ENCODE measurements around the gene TPPP.
A peak's percentile ranks its signal among the peaks of the same experiment; 100 is the strongest.

Gene TPPP

DNA sequence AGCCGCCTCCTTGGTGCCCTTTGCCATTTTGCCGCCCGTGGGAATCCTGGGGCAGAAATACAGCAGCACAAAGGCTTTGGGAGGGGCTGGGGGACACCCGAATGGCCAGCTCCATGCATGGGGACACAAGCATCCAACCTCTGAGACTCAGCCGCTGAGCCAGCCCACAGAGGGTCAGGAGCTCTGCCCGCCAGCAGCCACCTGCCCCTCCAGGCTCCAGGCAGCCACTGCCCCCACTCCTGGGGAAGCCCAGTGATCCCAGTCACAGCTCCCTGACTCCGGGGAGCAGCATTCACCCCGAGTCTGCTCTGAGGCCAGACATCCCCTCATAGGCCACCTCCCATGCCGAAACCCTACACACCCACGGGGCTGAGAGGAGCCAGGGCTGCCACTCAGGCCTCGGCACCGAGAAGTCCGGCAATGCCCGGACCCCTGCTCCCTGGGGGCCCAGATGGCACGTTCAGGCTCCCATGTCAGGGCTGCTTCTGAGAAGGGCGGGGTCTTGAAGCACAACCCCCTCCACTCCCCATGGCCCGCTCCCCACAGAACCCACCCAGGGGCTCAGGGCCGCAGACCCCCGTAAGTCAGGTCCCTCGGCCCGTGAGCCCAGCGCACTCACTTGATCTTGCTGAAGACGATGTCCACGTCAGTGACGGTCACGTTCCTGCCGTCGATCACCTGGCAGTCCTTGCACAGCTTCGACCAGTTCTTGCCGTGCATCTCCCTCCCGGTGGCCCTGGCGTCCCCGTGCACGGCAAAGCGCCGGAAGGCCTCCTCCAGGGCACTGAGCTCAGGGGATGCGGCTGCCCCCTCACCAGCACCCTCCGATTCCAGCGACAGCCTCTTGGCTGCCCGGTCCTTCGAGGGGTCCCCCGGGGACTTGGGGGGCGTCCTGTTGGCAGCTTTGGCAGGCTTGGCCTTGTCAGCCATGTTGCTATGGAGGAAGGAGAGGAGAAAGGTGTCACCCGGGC, 15.7 kb downstream of the TPPP start:
- no peak for DNase-seq (ENCODE audit: low spot score)

- DNase-seq (ENCODE audit: low spot score), result no peak
Measured at GRCh38 chr5:676699-677076, 16.5 kb downstream of the TPPP start.

DNA sequence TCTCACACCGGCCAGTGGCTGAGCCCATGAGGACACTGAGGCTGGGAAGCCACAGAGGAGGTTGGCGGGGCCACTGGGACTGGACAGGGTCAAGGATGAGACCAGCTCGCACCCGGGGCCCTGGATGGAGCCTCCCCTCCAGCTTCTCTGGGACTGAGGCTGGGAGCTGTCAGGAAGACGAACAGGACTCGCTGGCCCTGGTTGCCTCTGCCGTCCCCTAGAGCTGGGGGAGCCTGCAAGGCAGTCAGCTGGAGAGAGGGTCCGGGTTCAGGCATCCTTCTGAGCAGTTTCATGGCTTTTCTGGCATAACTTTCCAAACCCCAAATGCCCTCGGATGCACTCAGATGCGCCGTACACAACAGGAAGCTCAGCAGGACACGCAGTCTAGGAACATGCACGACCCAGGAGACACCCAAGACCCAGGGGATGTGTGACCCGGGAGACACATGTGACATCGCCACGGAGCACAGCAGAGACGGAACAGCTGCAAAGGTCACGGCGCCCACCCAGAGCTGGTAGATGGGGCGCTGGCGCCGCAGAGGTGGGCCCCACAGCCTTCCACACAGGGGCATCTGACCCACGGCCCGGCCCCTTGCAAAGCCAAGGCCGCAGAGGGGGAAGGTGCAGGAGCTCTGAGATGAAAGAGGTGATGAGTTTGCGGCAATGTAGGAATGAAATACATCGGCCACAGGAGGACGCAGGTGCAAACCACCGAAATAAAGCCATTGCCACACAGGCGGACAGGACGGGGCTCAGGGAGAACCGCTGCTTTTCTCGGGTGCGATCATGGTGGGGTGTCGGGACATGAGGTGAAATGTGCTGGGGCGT, 17.1 kb downstream of the TPPP start:
- DNase-seq (ENCODE audit: low spot score), result no peak

DNA sequence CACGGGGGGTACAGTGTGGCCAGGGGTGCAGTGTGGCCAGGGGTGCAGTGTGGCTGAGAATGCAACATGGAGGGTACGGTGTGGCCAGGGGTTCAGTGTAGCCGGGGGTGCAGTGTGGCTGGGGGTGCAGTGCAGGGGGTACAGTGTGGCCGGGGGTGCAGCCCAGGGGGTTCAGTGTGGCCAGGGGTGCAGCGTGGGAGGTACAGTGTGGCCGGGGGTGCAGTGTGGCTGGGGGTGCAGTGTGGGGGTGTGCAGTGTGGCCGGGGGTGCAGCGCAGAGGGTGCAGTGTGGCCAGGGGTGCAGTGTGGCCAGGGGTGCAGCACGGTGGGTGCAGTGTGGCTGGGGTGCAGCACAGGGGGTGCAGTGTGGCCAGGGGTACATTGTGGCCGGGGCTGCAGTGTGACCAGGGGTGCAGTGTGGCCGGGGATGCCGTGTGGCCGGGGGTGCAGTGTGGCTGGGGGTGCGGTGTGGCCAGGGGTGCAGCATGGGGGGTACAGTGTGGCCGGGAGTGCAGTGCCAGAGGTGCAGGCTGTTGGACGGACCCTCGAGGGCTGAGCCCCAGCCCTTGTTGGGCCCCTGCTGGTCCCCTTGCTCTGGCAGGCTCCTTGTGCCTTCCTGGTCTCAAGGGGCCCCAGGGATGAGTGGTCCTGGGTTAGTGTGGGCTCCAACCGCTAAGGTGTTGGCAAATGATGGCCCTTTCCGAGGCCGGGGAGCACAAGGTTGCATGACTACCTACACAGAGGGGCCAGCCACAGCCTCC, 17.9 kb downstream of the TPPP start:
- DNase-seq (ENCODE audit: low spot score), result no peak

DNA sequence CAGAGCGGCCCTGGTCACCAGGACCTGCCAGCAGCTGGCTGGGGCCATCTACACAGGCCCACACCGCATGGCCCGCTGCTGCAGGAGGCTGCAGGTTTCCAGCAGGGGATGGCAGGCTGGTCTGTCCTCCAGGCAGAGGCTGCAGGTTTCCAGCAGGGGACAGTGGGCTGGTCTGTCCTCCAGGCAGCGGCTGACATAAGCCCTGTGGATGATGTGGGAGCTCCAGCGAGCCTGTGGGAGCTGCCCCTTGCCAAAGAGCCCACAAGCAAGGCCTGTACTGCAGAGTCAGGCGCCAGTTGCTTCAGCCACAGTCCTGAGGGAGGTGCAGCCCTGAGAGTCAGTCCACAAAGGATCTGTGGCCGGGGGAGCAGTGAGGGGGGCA, 18.5 kb downstream of the TPPP start:
- DNase-seq (ENCODE audit: low spot score), result no peak

- no peak for DNase-seq (ENCODE audit: low spot score)
Measured at GRCh38 chr5:673831-674629, 19.1 kb downstream of the TPPP start.

- DNase-seq (ENCODE audit: low spot score), result no peak
Measured at GRCh38 chr5:673161-673830, 19.9 kb downstream of the TPPP start.

- DNase-seq (ENCODE audit: low spot score), result no peak
Measured at GRCh38 chr5:672329-673160, 20.6 kb downstream of the TPPP start.

DNA sequence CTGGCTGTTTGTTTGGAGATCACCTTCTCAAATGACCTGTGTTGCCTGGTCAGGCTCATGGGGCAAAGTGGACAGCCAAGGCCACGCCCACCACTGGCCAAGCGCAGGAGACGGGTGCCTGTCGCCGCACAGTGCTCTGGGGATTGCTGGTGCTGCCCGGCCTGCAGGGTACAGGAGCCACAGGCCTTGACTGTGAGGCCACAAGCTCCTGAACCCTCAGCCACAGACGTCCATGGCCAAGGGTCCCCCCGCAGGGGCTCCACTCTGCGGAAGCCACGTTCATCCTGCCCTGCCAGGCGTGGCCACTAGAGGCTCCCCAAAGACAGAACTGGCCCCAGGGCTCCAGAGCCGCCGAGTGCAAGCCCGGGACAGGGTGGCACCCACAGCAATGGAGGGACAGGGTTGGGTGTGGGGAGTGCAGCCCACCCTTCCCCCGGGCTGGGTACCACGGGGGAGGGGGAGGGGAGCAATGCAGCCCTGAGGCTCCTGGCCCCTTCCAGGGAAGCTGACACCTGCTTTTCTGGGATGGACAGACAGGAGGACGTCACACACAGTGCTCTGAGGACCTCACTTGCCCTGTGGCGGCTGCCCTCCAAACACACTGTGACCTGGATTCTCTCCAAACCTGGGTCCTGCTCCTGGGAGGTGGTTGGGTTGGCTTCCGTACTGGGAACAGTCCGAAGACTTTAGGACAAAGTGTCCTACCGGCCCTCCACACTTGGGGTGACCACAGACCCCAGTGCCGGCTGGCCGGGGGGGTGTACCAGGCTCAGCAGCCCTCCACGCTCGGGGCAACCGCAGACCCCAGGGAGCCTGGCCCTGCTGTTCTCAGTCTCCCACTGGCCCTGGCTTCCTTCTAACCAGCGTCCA, 21.5 kb downstream of the TPPP start:
- DNase-seq (ENCODE audit: low spot score), result peak; percentile 47

- DNase-seq (ENCODE audit: low spot score), result no peak
Measured at GRCh38 chr5:670396-671270, 22.5 kb downstream of the TPPP start.

DNA sequence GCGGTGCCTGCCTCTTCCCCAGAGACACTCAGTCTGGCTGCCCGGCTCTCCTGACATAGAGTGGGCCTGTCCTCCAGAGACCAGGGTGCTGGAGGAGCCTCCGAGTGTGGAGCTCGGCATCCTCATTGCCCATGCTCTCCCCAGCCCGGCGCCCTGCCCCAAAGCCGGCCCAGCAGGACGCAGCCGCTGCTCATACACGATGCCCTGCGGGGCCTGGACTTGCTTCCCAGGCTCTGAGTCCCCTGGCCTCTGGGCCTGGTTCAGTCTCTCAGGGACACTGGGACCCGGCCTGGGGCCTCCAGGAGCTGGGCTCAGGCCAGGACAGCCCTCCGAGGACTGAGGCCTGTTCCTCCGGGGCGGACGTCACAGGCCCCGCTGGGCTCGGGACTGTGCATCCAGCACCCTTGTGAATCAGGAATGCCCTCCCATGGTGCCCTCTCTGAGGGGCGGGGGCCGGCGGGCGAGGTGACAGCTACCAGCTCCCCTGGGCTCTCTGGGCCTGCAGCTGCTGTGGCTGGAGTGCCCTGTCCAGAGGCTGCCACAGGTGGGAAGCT, 23.2 kb downstream of the TPPP start:
- no peak for DNase-seq (ENCODE audit: low spot score)

DNA sequence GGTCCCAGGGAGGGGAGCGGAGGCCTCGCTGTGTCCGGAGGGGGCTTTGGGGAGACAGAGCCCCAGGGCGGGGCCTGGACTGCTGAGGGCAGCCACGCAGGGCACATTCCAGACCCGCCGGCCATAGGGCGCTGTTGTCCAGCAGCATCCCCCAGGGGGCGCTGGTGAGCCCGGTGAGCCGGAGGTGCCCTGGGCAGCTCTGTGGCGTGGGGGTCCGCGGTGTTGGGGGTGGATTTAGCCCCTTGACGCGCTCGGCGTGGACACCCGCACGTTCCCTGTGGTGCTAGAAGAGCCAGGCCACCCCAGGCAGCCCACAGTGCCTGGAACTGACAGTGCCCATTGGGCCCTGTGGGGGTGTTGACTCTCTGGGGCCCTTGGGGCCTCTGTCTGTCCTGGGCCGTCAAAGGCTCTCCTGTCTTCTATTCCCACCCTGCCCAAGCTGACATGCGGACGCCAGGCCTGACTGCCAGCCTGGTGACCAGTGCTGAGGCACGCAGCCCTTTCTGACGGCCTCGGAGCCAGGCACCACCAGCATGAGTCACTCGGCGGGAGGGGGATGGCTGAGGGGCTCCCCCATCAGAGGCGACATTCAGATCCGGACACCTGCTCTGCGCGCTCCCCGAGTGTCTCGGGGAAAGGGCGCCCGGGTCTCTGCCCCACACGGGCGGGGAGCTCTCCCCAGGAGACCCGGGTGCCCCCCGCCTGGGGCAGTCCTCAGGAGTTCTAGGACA, 23.9 kb downstream of the TPPP start:
- DNase-seq (ENCODE audit: low spot score), result peak; percentile 24

GRCh38 chr5:668283-668995, 24.7 kb downstream of the TPPP start:
- DNase-seq (ENCODE audit: low spot score), result no peak

- DNase-seq (ENCODE audit: low spot score), result no peak
Measured at GRCh38 chr5:666816-667498, 26.2 kb downstream of the TPPP start.

GRCh38 chr5:665956-666711, 27.0 kb downstream of the TPPP start:
- DNase-seq (ENCODE audit: low spot score), result no peak

Measured in hematopoietic multipotent progenitor cell treated with erythropoietin and hydrocortisone succinate and interleukin-3 and kit ligand, for 15 days (in vitro differentiated cells).